HepG2 (cell line): Measurements from ENCODE around the gene AGPAT2. TPM values are rescaled to one million over a fixed set of nuclear protein-coding genes. Genes with fewer than 3 reads are reported as not detected.

ENCODE experiments used
- ATAC-seq: fragments of 200-7000 bp; cut with Tn5 transposase; 3 replicates; pipeline ENCODE4 v1.9.1; 2020; ENCODE audit warnings: mild to moderate bottlenecking, moderate library complexity
- BruUV-seq: library from RNA; stranded (reverse); fragments of 400-500 nt; replicated peaks from 2 replicates; lab custom pipeline; 2021; lab: Mats Ljungman, UMichigan
- CTCF ChIA-PET: fragments of 300-600 bp; formaldehyde crosslinking; extraction: SDS; loops from one replicate; lab custom pipeline; 2021; ENCODE audit warnings: low total read pairs, inconsistent platforms, low intra/inter-chr PET ratio; lab: Yijun Ruan, JAX
- POLR2A ChIA-PET: fragments of 350-600 bp; sonication (Branson Sonifier 250); formaldehyde crosslinking; loops from one replicate; lab custom pipeline; 2020; ENCODE audit warnings: antibody characterized with exemption, inconsistent platforms; lab: Yijun Ruan, JAX
- DNase-seq: peaks from one replicate; pipeline ENCODE4 v3.0.0-alpha.2; 2015; ENCODE audit warnings: low spot score
- FAIRE-seq: peaks from 3 replicates; lab custom pipeline; 2011; peaks lifted over from hg19 to GRCh38; lab: Jason Lieb, UNC
- H2AFZ ChIP-seq: one replicate; pipeline ENCODE4 v1.6.1; 2011; ENCODE audit warnings: low read length, inconsistent platforms
- H3K27ac ChIP-seq: fragments of 300-600 bp; 3 replicates; pipeline ENCODE4 v1.8.0; 2011; ENCODE audit warnings: mixed run types, mild to moderate bottlenecking, mixed read lengths, low read length, inconsistent platforms; ENCODE audit not compliant: insufficient read depth; ENCODE audit errors: extremely low read length
- H3K27me3 ChIP-seq, 2 experiments: fragments of 200-600 bp in 1 of 2; 2 replicates in 1 of 2; 3 replicates in 1 of 2; pipeline versions ENCODE4 v1.6.0 to v1.8.0; 2011; ENCODE audit warnings: low read length in 2 of 2, mild to moderate bottlenecking in 2 of 2, moderate library complexity in 2 of 2, inconsistent platforms in 1 of 2; ENCODE audit not compliant: insufficient read depth in 2 of 2, control insufficient read depth in 1 of 2
- H3K36me3 ChIP-seq, 2 experiments: fragments of 200-600 bp in 1 of 2; replicated peaks in 1 of 2; 2 replicates in 1 of 2; 3 replicates in 1 of 2; pipeline versions ENCODE4 v1.5.1 to v1.8.0; 2011; ENCODE audit warnings: low read length in 2 of 2, inconsistent platforms in 1 of 2; ENCODE audit not compliant: insufficient read depth in 2 of 2, control insufficient read depth in 1 of 2
- H3K4me1 ChIP-seq: 2 replicates; pipeline ENCODE4 v1.5.1; 2012; ENCODE audit warnings: low read length, inconsistent platforms; ENCODE audit not compliant: insufficient read depth
- H3K4me2 ChIP-seq: 2 replicates; pipeline ENCODE4 v1.6.0; 2011; ENCODE audit warnings: low read depth, low read length, inconsistent platforms
- H3K4me3 ChIP-seq, 3 experiments: fragments of 200-600 bp in 1 of 3; sonication (generic), shearing (Covaris generic) in 1 of 3; replicated peaks in 1 of 3; 2 replicates each; pipeline ENCODE4 v1.5.1; 2011 to 2016; ENCODE audit warnings: low read length in 3 of 3, inconsistent platforms in 2 of 3, low read depth in 2 of 3, mild to moderate bottlenecking in 2 of 3, control low read depth in 1 of 3, mixed read lengths in 1 of 3; ENCODE audit not compliant: insufficient read depth in 1 of 3
- H3K79me2 ChIP-seq: one replicate; pipeline ENCODE4 v1.6.1; 2011; ENCODE audit warnings: low read length, inconsistent platforms; ENCODE audit not compliant: insufficient read depth
- H3K9ac ChIP-seq: 2 replicates; pipeline ENCODE4 v1.6.0; 2011; ENCODE audit warnings: mild to moderate bottlenecking, low read depth, low read length, inconsistent platforms; ENCODE audit not compliant: insufficient read depth
- H3K9me3 ChIP-seq: 2 replicates; pipeline ENCODE4 v1.5.1; 2012; ENCODE audit warnings: mild to moderate bottlenecking, low read length
- H4K20me1 ChIP-seq: 2 replicates; pipeline ENCODE4 v1.6.0; 2011; ENCODE audit warnings: inconsistent platforms, mild to moderate bottlenecking, low read length, moderate library complexity; ENCODE audit not compliant: insufficient read depth
- HMGA1 ChIP-seq: sonication (generic); formaldehyde crosslinking; conservative IDR thresholded peaks from 2 replicates; pipeline ENCODE4 v1.4.0; 2020; ENCODE audit warnings: missing genetic modification reagents
- HNRNPLL ChIP-seq: fragments of 200-400 bp; formaldehyde crosslinking; IDR thresholded peaks from 2 replicates; pipeline ENCODE4 v1.6.1; 2017; ENCODE audit warnings: mild to moderate bottlenecking, low read depth, low read length; ENCODE audit not compliant: poor library complexity, severe bottlenecking
- U2AF1 ChIP-seq: fragments of 200-400 bp; formaldehyde crosslinking; optimal IDR thresholded peaks from 2 replicates; pipeline ENCODE3; 2017; ENCODE audit warnings: mild to moderate bottlenecking, low read depth, low read length
- ZNF543 ChIP-seq: sonication (generic); formaldehyde crosslinking; IDR thresholded peaks from 2 replicates; pipeline ENCODE4 v1.4.0; 2020; ENCODE audit warnings: mild to moderate bottlenecking, missing genetic modification reagents
- ZNF629 ChIP-seq: sonication (generic); formaldehyde crosslinking; conservative IDR thresholded peaks from 2 replicates; pipeline ENCODE4 v1.5.0; 2020; ENCODE audit warnings: missing genetic modification reagents
- WGBS: methylation state at CpG from one replicate; pipeline ENCODE4 v1.1.6; 2017; ENCODE audit warnings: low lambda C conversion rate; 5-methylcytosine and 5-hydroxymethylcytosine counted together
- in situ Hi-C: cut with HindIII; loops from 2 replicates; pipeline ENCODE4 v1.10.0; 2017; ENCODE audit warnings: low pct_unique_long_range_greater_than_20kb; ENCODE audit not compliant: extremely low pct_ligation_motif_present
- intact Hi-C: fragments of 100-400 bp; cut with micrococcal nuclease; formaldehyde crosslinking; loops from one replicate; pipeline ENCODE4 v1.10.0; 2022; ENCODE audit not compliant: unreplicated experiment
- polyA plus RNA-seq, 8 experiments: library from polyadenylated mRNA; depleted of rRNA in 3 of 8; stranded (reverse) in 7 of 8; unstranded in 1 of 8; fragments of >200 nt; fragmentation: Illumina TruSeq in 4 of 8; extraction: Trizol in 4 of 8; gene quantifications; 2 replicates each; pipeline versions ENCODE4 v1.2.1 to v1.2.3, GENCODE V29; 2011 to 2016; ENCODE audit warnings: low read depth in 4 of 8, missing spikeins in 1 of 8, mixed read lengths in 1 of 8; ENCODE audit not compliant: insufficient read depth in 1 of 8
- total RNA-seq, 5 experiments: library from RNA; depleted of rRNA; stranded (reverse); fragments of >200 nt; fragmentation: Illumina TruSeq; extraction: Trizol; gene quantifications; 2 replicates each; pipeline ENCODE4 v1.2.3, GENCODE V29; 2016; ENCODE audit warnings: low read depth in 1 of 5

AGPAT2 gene
- total and polyA plus RNA-seq, 2 of the 13 experiments (the other 11 are each of a cell fraction or from before 2014, with no cell fraction given), result 3.9 to 25.8 TPM

GRCh38 chr9:136673975-136674785 is 13.1 kb downstream of the AGPAT2 start:
- Histone ChIP-seq H3K79me2 (no peaks in the 10 kb centered on the region), H3K9me3 (no peaks in the 10 kb centered on the region)
- FAIRE-seq, result no peak
- POLR2A ChIA-PET, result interaction anchor here (2.4 kb wide), 1 partner anchor 20 kb away, joined by 8 read pairs; no protein-coding TSS in a partner anchor
- TF ChIP-seq ZNF629 (CRISPR knock-in tag), result peak; percentile 84
- TF ChIP-seq ZNF543 (CRISPR knock-in tag), result no peak
- TF ChIP-seq, all 625 proteins: peak for 1
- Histone ChIP-seq H2AFZ (no peak overlapping the region), H3K4me3 (no peak overlapping the region), H3K4me1 (peaks cover 62% of the 10 kb centered on the region), H3K4me2 (no peak overlapping the region), H3K36me3 (no peaks in the 10 kb centered on the region), H3K27ac (no peak overlapping the region), H3K9ac (no peak overlapping the region), H3K27me3 (peaks cover 7 to 17% of the 10 kb centered on the region in 2 experiments; a peak in 3 of 5 replicates), H4K20me1 (no peaks in the 10 kb centered on the region; the same call in 1 of the 2 replicates)
- 89% methylated on average over 19 of the region's 26 CpGs for WGBS
- no TSS peak for BruUV-seq
- intact Hi-C loops (no loop called here), in situ Hi-C loops (no loop called here)
- no peak for DNase-seq
- CTCF ChIA-PET, result interaction anchor here (1.5 kb wide), 1 partner anchor 19 kb away, joined by 3 read pairs; no protein-coding TSS in a partner anchor
- no peak for ATAC-seq

- H3K79me2 ChIP-seq, result no peaks in the 10 kb centered on the region
- DNase-seq, result no peak
- ATAC-seq, result no peak
- no peaks in the 10 kb centered on the region for H3K36me3 ChIP-seq
- TF ChIP-seq HMGA1 (CRISPR knock-in tag), result no peak
- TF ChIP-seq U2AF1, result peak; percentile 84
- TF ChIP-seq HNRNPLL, result peak; percentile 6
- FAIRE-seq, result no peak
- H3K4me3 ChIP-seq, result no peak overlapping the region
- WGBS, result 74% methylated on average over 12 of the region's 35 CpGs
- H4K20me1 ChIP-seq, result no peaks in the 10 kb centered on the region; the same call in 1 of the 2 replicates
- no TSS peak for BruUV-seq
- H3K9ac ChIP-seq, result no peak overlapping the region
- intact Hi-C loops, result no loop called here
- H3K4me2 ChIP-seq, result no peak overlapping the region
- H3K4me1 ChIP-seq, result peaks cover 53% of the 10 kb centered on the region
- ChIA-PET POLR2A (interaction anchor here (1.9 to 2.4 kb wide), 2 partner anchors 20 to 55 kb away, joined by 7 to 8 read pairs; no protein-coding TSS in a partner anchor), CTCF (interaction anchor here (1.5 kb wide), 1 partner anchor 20 kb away, joined by 3 read pairs; no protein-coding TSS in a partner anchor)
- in situ Hi-C loops, result no loop called here
- H3K9me3 ChIP-seq, result no peaks in the 10 kb centered on the region
- H3K27me3 ChIP-seq, result peaks cover 10 to 22% of the 10 kb centered on the region in 2 experiments; a peak in 3 of 5 replicates
- H3K27ac ChIP-seq, result no peak overlapping the region
- H2AFZ ChIP-seq, result no peak overlapping the region
Measured at GRCh38 chr9:136673088-136673974, 13.9 kb downstream of the AGPAT2 start.
